HG03280 (cell line): Measurements from ENCODE around the gene WIPF2.
"Not testable (repeated sequence)": the region's sequence is repeated elsewhere in the genome, so short reads cannot be mapped to it uniquely, and the experiment has no call there.

Experiments
- ATAC-seq: cut with Tn5 transposase; IDR thresholded peaks from one replicate; pipeline ENCODE4 v1.9.1; 2021; ENCODE audit warnings: mild to moderate bottlenecking, moderate library complexity; ENCODE audit not compliant: unreplicated experiment

WIPF2 gene

DNA sequence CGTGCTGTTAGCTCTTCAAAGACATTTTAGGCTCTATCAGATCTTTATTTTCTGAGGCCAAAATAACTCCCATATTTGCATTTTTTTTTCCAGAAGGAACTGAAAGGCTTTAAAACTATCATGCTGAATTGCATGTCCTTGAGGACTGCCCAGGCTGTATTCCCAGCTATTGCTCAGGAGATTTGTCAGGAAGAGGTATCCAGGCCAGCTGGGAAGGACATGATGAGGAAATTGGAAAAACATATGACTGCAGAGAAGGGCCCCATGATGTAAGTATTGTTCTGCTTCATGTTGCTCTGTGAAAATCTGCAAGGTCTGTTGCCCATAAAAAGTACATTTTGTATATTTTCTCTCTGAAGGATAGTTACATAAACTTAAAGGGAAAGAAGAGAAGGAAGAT lies 74.3 kb downstream of the WIPF2 start:
- no peak for ATAC-seq

GRCh38 chr17:40295488-40296436 lies 76.7 kb downstream of the WIPF2 start:
- ATAC-seq = no peak

GRCh38 chr17:40297511-40297910 lies 78.4 kb downstream of the WIPF2 start:
- ATAC-seq = no peak

GRCh38 chr17:40298726-40299125 lies 79.6 kb downstream of the WIPF2 start:
- no peak for ATAC-seq

DNA sequence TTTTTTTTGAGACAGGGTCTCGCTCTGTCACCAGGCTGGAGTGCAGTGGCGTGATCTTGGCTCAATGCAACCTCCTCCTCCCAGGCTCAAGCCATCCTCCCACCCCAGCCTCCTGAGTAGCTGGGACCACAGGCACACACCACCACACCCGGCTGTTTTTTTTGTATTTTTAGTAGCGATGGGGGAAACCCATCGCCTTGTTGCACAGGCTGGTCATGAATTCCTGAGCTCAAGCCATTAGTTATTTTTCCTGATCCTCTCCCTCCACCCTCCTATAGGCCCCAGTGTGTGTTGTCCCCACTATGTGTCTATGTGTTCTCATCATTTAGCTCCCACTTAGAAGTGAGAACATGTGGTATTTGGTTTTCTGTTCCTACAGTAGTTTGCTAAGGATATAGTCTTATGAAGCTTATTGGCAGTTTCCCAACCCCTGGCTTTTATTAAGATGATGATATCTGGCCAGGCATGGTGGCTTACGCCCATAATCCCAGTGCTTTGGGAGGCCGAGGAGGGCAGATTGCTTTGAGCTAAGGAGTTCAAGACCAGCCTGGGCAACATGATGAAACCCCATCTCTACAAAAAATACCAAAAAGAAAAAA lies 80.2 kb downstream of the WIPF2 start:
- ATAC-seq = not testable (repeated sequence)

- ATAC-seq = no peak
Measured at GRCh38 chr17:40301315-40301714, 82.2 kb downstream of the WIPF2 start.

GRCh38 chr17:40303009-40303657 lies 84.0 kb downstream of the WIPF2 start:
- no peak for ATAC-seq

GRCh38 chr17:40303708-40304551 lies 84.8 kb downstream of the WIPF2 start:
- ATAC-seq = no peak

GRCh38 chr17:40304552-40304863 lies 85.4 kb downstream of the WIPF2 start:
- not testable (repeated sequence) for ATAC-seq

DNA sequence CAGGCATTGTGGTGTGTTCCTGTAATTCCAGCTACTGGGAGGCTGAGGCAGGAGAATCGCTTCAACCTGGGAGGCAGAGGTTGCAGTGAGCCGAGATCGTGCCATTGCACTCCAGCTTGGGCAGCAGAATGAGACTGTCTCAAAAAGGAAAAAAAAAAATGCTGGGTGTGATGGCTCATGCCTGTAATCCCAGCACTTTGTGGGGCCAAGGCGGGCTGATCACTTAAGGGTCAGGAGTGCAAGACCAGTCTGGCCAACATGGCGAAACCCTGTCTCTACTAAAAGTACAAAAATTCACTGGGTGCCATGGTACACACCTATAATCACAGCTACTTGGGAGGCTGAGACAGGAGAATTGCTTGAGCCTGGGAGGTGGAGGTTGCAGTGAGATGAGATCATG lies 85.8 kb downstream of the WIPF2 start:
- ATAC-seq = not testable (repeated sequence)

- ATAC-seq = no peak
Measured at GRCh38 chr17:40306395-40306794, 87.3 kb downstream of the WIPF2 start.

GRCh38 chr17:40307001-40307730 lies 88.1 kb downstream of the WIPF2 start:
- ATAC-seq = no peak

- no peak for ATAC-seq
Measured at GRCh38 chr17:40307740-40308239, 88.7 kb downstream of the WIPF2 start.

GRCh38 chr17:40309031-40309948 lies 90.2 kb downstream of the WIPF2 start, which contains the start of gene RARA:
Gene RARA, plus strand, starts transcription at chr17:40309180. Its CDS starts 22,039 bp downstream, at chr17:40331219.
- no peak for ATAC-seq

GRCh38 chr17:40309949-40310510 lies 90.9 kb downstream of the WIPF2 start:
- no peak for ATAC-seq

DNA sequence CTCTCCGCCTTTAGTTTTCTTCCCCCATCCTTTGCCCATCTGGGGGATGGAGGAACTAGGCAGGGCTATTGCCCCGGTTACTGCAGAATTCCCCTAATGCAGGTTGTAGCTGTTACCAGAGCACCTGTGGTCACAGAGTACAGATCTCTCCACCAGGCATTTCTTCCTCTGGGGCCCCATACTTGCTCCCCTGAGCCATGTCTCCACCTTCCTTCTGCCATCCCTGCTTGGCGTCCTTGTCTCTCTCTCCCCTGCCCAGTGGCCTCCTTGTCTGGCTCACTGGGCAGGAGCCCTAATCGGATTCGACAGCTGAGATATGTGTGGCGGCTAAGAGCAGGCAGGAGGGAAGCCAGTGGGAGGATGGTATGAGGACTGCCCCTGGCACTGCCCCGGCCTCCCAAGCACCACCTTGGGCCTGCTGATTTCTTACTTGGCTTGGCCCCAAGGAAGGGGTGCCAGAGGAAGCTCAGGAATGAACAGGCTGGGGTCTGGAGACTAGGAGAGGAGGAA lies 91.8 kb downstream of the WIPF2 start:
- no peak for ATAC-seq

GRCh38 chr17:40311575-40311974 lies 92.5 kb downstream of the WIPF2 start:
- ATAC-seq = no peak

DNA sequence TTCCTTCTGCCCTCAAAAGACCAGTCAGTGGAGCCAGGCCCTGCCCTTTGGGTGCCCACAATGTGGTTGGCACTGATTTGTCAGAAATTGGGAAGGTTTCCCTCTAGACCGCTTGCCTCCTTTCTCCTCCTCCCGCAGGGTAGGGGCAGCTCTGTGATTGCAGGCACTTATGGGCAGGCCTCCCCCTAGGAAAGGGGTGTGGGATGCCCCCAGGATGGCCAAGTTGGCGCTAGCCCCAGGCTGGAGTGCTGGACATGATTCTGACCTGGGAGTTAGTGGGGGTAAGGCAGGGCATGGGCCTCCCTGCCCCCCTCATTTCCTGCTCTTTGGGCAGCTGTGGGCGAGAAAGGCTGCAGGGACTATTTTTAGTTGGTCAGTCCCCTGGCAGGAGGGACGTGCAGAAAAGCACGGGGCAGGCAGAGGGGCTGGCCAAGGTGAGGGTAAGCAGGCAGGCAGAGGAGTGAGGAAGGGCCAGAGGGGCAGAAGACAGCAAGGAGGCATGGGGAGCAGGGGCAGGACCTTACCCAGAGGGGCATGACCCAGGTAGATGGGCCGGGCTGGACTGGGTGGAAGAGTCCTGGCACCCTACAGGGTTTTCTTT lies 93.1 kb downstream of the WIPF2 start:
- no peak for ATAC-seq
